ENCODE measurements around the gene VKORC1L1.
"Not testable (repeated sequence)": the region's sequence is repeated elsewhere in the genome, so short reads cannot be mapped to it uniquely, and the experiment has no call there.

- TF ChIP-seq ZNF274 (IDR thresholded peaks at IDR 0.05; ENCODE audit: low read depth, low read length); YY1 (IDR thresholded peaks at IDR 0.05; ENCODE audit: insufficient read depth, insufficient read length): not testable (repeated sequence)
Measured at GRCh38 chr7:65898677-65899447, 26.0 kb downstream of the VKORC1L1 start.
